GM12892 (cell line): Measurements from ENCODE around the gene DMP1.

Experiments
- POLR2A ChIP-seq: IDR thresholded peaks from 2 replicates; pipeline ENCODE4 v1.6.1; 2011; ENCODE audit warnings: low read depth, low read length, control low read depth
- POLR2AphosphoS5 ChIP-seq: IDR thresholded peaks from 2 replicates; pipeline ENCODE4 v1.6.1; 2011; ENCODE audit warnings: low read depth, low read length, control low read depth
- TAF1 ChIP-seq: IDR thresholded peaks from 2 replicates; pipeline ENCODE4 v1.6.1; 2011; ENCODE audit warnings: low read depth, mild to moderate bottlenecking, control low read depth, low read length, borderline replicate concordance

- TF ChIP-seq POLR2AphosphoS5 (no peak), POLR2A (no peak), TAF1 (no peak)
These were observed at the start of gene DMP1 for GRCh38 chr4:87649980-87650379.
